Measurements from ENCODE around the gene ERICH6B. TPM values are rescaled to one million over a fixed set of nuclear protein-coding genes. Genes with fewer than 3 reads are reported as not detected.

The ERICH6B gene
- total RNA-seq, 4 donors from 2014 or later = not detected

DNA sequence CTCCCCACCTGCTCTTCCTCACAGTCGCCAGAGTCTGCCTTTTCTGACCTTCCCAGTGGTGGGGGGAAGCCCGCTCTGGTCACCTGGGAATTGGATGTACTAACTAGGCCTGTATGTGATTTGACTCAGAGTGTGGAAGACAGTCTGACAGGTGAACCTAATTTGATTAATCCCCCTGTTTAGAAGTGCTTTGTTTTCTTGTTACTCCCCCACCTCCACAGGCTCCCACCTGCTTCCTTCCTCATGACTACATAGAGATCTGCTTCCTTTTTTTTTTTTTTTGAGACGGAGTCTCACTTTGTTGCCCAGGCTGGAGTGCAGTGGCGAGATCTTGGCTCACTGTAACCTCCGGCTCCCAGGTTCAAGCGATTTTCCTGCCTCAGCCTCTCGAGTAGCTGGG, 106.8 kb downstream of the ERICH6B start:
- TF ChIP-seq CTCF (IDR thresholded peaks at IDR 0.05; ENCODE audit: low read depth) = no peak

DNA sequence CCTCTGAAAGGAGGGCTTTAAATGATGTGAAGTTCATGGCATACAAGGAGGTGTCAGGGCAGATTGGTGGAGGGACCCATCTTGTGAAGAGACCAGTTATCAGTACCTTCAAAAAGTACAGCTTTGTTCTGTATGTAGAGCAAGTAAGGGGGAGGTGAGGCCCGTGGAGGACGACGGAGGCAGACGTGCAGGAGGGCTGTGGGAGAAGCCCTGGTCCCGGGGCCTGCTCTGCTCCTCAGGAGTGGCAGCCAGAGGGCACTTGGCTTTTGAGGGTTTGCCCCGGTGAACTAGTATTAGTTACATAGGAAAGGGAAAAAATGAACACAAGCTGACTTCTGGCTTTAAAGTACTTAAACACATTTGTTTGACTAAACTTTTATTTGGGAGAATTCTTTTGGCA, 108.7 kb downstream of the ERICH6B start:
- no peak for TF ChIP-seq CTCF (IDR thresholded peaks at IDR 0.05; ENCODE audit: low read depth)

DNA sequence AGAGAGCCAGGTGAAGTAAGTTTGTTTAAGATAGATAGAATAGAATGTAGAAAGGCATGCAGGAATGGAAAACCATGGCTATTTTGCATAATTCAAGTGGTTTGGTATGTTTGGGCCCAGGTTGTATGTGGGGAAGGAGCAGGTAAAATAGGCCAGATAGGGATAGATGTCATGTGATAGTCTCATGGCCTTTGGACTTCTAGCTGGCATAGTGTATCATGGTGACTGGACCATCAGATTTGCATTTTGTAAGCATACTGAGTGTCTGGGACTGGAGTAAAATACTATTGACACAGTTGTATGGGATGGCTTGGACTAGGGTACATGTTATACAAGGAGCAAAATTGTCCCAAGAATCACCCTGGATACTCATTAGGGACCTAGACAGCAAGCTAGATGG, 111.9 kb downstream of the ERICH6B start:
- no peak for TF ChIP-seq CTCF (IDR thresholded peaks at IDR 0.05; ENCODE audit: low read depth)

DNA sequence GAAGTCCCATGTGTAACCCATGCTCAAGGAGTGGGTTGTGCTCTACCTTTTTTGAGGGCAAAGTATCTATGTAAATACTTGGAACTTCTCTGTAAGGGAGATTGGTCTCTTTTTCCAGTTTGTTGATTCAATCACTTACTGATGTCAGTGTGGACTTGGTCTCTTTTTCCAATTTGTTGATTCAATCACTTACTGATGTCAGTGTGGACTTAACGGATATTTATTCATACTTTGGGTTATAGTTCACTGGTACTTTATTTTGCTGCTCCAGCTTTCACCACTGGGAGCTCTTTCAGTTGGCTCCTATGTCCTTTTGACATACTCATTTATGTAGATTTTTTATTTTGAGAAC, 114.4 kb downstream of the ERICH6B start:
- no peak for TF ChIP-seq CTCF (IDR thresholded peaks at IDR 0.05; ENCODE audit: low read depth)

GRCh38 chr13:45500492-45501174, 114.9 kb downstream of the ERICH6B start:
- no peak for TF ChIP-seq CTCF (IDR thresholded peaks at IDR 0.05; ENCODE audit: low read depth)

GRCh38 chr13:45496942-45497341, 118.6 kb downstream of the ERICH6B start:
- TF ChIP-seq CTCF (IDR thresholded peaks at IDR 0.05; ENCODE audit: low read depth) = no peak

GRCh38 chr13:45492538-45492937, 123.0 kb downstream of the ERICH6B start:
- TF ChIP-seq CTCF (IDR thresholded peaks at IDR 0.05; ENCODE audit: low read depth) = no peak

Small RNA genes lying within 50 kb of the gene (small RNA-seq; reads per million reads assigned to genes)
- gene RNA5SP27 (not detected), gene TIMM9P3 (not detected)

Other genes with a start within 250 kb of the ERICH6B start
- gene SLC25A30, start 197.4 kb downstream of the ERICH6B start, total RNA-seq = 10 to 100 TPM; 13.1 to 29.2 (median 15.8) TPM
- 10 to 100 TPM; 19.0 to 32.1 (median 26.7) TPM for gene COG3, start 150.8 kb downstream of the ERICH6B start, total RNA-seq
- gene CBY2, start 86.6 kb upstream of the ERICH6B start, total RNA-seq = not detected
- gene SIAH3, start 236.0 kb upstream of the ERICH6B start, total RNA-seq = not detected

Measured in subcutaneous adipose tissue (tissue), 4 donors.